Breast epithelium (tissue), 3 donors: ENCODE measurements around the gene RBP3.

Source experiments
- CTCF ChIP-seq, 3 donors: fragments of 450-650 bp; IDR thresholded peaks; one replicate each; pipeline ENCODE4 v1.5.1; 2016 to 2017; ENCODE audit warnings: antibody characterized with exemption in 3 of 3, mild to moderate bottlenecking in 3 of 3, moderate library complexity in 3 of 3
- POLR2A ChIP-seq: fragments of 450-650 bp; IDR thresholded peaks from one replicate; pipeline ENCODE4 v1.6.1; 2016; ENCODE audit warnings: antibody characterized with exemption, mild to moderate bottlenecking, moderate library complexity
- POLR2AphosphoS5 ChIP-seq, 3 donors: sonication (generic); formaldehyde crosslinking; IDR thresholded peaks; one replicate each; pipeline ENCODE4 v1.6.1; 2017; ENCODE audit warnings: antibody characterized with exemption in 3 of 3

- TF ChIP-seq CTCF (IDR thresholded peaks at IDR 0.05) = no peak
- TF ChIP-seq POLR2A = no peak
- TF ChIP-seq POLR2AphosphoS5 (IDR thresholded peaks at IDR 0.05) = no peak
Measured at GRCh38 chr10:47354900-47355299, 6.7 kb downstream of the RBP3 start.
